Stimulated activated CD8-positive, alpha-beta memory T cell treated with anti-CD3 and anti-CD28 coated beads, Interleukin-4, amount 100 ng/mL, for 1 hour (primary cell): Measurements from ENCODE around the gene EVC2.
"Not testable (repeated sequence)": the region's sequence is repeated elsewhere in the genome, so short reads cannot be mapped to it uniquely, and the experiment has no call there.

ENCODE experiments used
- DNase-seq, 2 donors: peaks; one replicate each; pipeline ENCODE4 v3.0.0-alpha.2; 2020; ENCODE audit warnings: low read depth in 2 of 2, low spot score in 1 of 2

The EVC2 gene

GRCh38 chr4:5629542-5629941 is 78.8 kb downstream of the EVC2 start:
- DNase-seq, result no peak

GRCh38 chr4:5626913-5627312 is 81.4 kb downstream of the EVC2 start:
- DNase-seq, result no peak

GRCh38 chr4:5622596-5622995 is 85.8 kb downstream of the EVC2 start:
- DNase-seq, result no peak

- DNase-seq, result no peak
Observed at GRCh38 chr4:5619913-5620625, 88.3 kb downstream of the EVC2 start.

GRCh38 chr4:5618051-5618960 is 90.1 kb downstream of the EVC2 start:
- no peak for DNase-seq

- DNase-seq, result no peak
Observed at GRCh38 chr4:5616331-5616950, 91.9 kb downstream of the EVC2 start.

- no peak for DNase-seq
Observed at GRCh38 chr4:5615496-5616075, 92.8 kb downstream of the EVC2 start.

- DNase-seq, result no peak
Observed at GRCh38 chr4:5611750-5612149, 96.6 kb downstream of the EVC2 start.

GRCh38 chr4:5609306-5610007 is 98.9 kb downstream of the EVC2 start:
- DNase-seq, result no peak

- DNase-seq, result not testable (repeated sequence)
Observed at GRCh38 chr4:5593828-5594227, 114.5 kb downstream of the EVC2 start.

GRCh38 chr4:5592272-5592671 is 116.1 kb downstream of the EVC2 start:
- no peak for DNase-seq

GRCh38 chr4:5589495-5589894 is 118.9 kb downstream of the EVC2 start:
- no peak for DNase-seq

- DNase-seq, result no peak
Observed at GRCh38 chr4:5588046-5588445, 120.3 kb downstream of the EVC2 start.

- DNase-seq, result no peak
Observed at GRCh38 chr4:5575941-5576340, 132.4 kb downstream of the EVC2 start.

- no peak for DNase-seq
Observed at GRCh38 chr4:5574386-5574785, 134.0 kb downstream of the EVC2 start.

GRCh38 chr4:5573965-5574364 is 134.4 kb downstream of the EVC2 start:
- no peak for DNase-seq

- no peak for DNase-seq
Observed at GRCh38 chr4:5572751-5573150, 135.6 kb downstream of the EVC2 start.

GRCh38 chr4:5572114-5572513 is 136.2 kb downstream of the EVC2 start:
- no peak for DNase-seq

- no peak for DNase-seq
Observed at GRCh38 chr4:5571646-5572045, 136.7 kb downstream of the EVC2 start.

GRCh38 chr4:5569451-5569850 is 138.9 kb downstream of the EVC2 start:
- DNase-seq, result no peak

GRCh38 chr4:5568931-5569330 is 139.4 kb downstream of the EVC2 start:
- no peak for DNase-seq
